ENCODE data around the gene KLHL2.
A peak's percentile ranks its signal among the peaks of the same experiment; 100 is the strongest.

KLHL2 gene

DNA sequence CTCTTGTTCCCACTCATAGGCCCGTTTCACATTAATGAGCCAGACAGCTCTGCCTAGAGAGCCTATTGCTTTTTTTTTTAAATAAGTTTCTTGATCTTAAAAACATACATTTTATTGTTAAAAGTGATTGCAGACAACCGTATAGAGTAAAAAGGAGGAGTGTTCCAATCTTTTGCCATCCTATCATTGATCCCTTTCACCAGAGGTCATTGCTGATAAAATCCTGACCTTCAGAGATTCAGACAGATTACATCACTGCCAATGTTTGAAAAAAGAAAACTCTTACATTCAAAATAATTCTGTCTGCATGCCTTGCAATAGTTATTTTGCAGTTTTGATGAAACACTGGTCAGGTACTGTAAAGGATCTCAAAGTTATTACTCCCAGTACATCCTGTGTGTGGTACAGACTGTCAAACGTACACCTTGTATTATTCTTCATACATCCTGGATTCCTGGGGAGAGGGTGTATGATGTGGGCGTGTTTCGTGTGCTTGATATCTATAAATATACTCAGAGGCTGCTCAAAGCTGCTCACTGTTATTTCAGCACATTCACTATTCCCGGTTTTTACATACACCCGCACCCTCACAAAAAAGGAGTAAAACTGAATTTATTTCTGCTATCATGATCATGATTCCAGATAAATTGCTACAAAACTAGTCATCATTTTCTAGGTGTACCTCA, 15.4 kb upstream of the KLHL2 start:
- Mint-ChIP-seq H3K4me1 (ENCODE audit: low read depth) (peaks cover 32% of the 10 kb centered on the region), H3K36me3 (ENCODE audit: low read depth) (no peaks in the 10 kb centered on the region), H3K4me3 (no peak overlapping the region), H3K9me3 (no peaks in the 10 kb centered on the region), H3K27ac (peak overlapping the region; percentile 82), H3K27me3 (no peaks in the 10 kb centered on the region)
- no peak for DNase-seq

DNA sequence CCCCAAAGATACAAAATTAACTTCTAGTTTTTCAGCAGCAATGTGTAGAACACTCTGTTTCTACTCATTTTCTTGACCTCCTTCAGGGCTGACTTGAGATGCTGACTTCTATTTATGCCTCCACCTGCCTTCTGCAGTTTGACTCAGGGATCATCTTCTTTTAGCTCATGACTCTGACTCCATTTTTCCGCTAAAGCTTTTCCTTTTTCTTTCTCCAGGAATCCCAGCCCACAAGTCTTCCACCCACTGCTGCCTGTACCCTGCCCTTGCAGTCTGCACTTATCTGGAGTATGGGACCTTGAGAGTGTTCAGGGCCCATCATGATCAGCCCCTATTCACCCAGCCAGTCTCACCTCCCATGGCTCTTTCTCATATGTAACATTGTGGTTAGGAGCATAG, 14.9 kb upstream of the KLHL2 start:
- no peaks in the 10 kb centered on the region for H3K9me3 Mint-ChIP-seq
- H3K4me3 Mint-ChIP-seq: no peak overlapping the region
- H3K4me1 Mint-ChIP-seq (ENCODE audit: low read depth): peaks cover 32% of the 10 kb centered on the region
- no peaks in the 10 kb centered on the region for H3K27me3 Mint-ChIP-seq
- no peak overlapping the region for H3K27ac Mint-ChIP-seq
- DNase-seq: no peak
- no peaks in the 10 kb centered on the region for H3K36me3 Mint-ChIP-seq (ENCODE audit: low read depth)

DNA sequence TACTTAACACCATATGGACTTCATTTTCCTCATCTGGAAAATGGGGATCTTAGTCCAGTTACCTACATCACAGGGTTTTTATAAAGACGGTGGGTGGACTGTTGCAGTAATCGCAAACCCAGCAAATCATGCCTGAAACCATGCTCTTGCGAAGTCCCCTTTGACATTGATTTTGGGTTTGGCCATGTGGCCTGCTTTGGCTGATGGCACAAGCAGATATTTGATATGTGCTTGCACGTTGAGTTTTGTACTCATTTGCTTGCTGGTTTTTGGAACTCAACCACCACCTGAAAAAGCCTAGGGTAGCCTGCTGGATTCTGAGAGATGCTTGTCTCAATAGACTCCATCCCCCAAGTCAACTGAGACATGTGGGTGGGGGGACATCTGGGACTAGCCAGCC, 14.4 kb upstream of the KLHL2 start:
- H3K4me3 Mint-ChIP-seq: no peak overlapping the region
- no peak overlapping the region for H3K27ac Mint-ChIP-seq
- H3K27me3 Mint-ChIP-seq: no peaks in the 10 kb centered on the region
- H3K4me1 Mint-ChIP-seq (ENCODE audit: low read depth): peaks cover 36% of the 10 kb centered on the region
- H3K36me3 Mint-ChIP-seq (ENCODE audit: low read depth): no peaks in the 10 kb centered on the region
- no peaks in the 10 kb centered on the region for H3K9me3 Mint-ChIP-seq
- no peak for DNase-seq

DNA sequence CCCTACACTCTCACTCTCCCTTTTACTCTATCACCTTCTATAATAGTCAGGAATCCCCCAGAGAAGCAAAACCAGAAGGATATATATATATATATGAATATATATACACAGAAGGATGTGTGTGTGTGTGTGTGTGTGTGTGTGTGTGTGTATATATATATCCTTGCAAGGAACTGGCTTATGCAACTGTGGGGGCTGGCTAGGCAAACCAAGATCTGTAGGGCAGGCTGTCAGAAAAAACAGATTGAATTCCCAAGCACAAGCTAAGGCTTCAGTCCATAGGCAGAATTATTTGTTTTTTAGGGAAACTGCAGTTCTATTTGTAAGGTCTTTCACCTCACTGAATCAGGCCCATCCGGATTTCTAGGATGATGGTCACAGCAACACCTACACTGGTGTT, 13.0 kb upstream of the KLHL2 start:
- no peak for DNase-seq
- Mint-ChIP-seq H3K4me3 (no peak overlapping the region), H3K27ac (no peak overlapping the region), H3K36me3 (ENCODE audit: low read depth) (no peaks in the 10 kb centered on the region), H3K9me3 (no peaks in the 10 kb centered on the region), H3K4me1 (ENCODE audit: low read depth) (peaks cover 48% of the 10 kb centered on the region), H3K27me3 (no peaks in the 10 kb centered on the region)

GRCh38 chr4:165198329-165198728, 9.0 kb upstream of the KLHL2 start:
- H3K27ac Mint-ChIP-seq: no peak overlapping the region
- H3K9me3 Mint-ChIP-seq: no peaks in the 10 kb centered on the region
- no peaks in the 10 kb centered on the region for H3K36me3 Mint-ChIP-seq (ENCODE audit: low read depth)
- H3K4me3 Mint-ChIP-seq: no peak overlapping the region
- H3K27me3 Mint-ChIP-seq: no peaks in the 10 kb centered on the region
- H3K4me1 Mint-ChIP-seq (ENCODE audit: low read depth): peaks cover 22% of the 10 kb centered on the region
- no peak for DNase-seq

DNA sequence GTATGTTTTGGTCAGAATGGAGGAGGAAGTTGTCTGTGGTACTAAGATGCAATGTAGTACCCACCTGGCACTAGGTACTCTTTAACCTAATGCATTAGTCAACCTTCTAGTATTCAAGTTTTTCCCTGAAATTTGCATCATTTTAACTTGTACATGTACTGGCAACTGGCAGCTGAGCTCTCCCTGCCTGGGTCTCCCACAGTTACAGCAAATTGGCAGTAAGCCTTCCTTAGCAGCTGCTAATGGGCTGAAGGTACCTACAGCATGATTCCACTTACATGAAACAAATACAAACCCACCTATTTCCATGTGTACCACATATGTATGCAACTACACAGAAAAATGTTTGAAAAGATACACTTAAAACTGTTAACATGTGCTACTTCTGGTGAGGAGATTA, 8.1 kb upstream of the KLHL2 start:
- H3K4me3 Mint-ChIP-seq: no peak overlapping the region
- H3K27ac Mint-ChIP-seq: no peak overlapping the region
- H3K27me3 Mint-ChIP-seq: no peaks in the 10 kb centered on the region
- H3K9me3 Mint-ChIP-seq: no peaks in the 10 kb centered on the region
- H3K36me3 Mint-ChIP-seq (ENCODE audit: low read depth): no peaks in the 10 kb centered on the region
- H3K4me1 Mint-ChIP-seq (ENCODE audit: low read depth): peaks cover 31% of the 10 kb centered on the region
- no peak for DNase-seq

DNA sequence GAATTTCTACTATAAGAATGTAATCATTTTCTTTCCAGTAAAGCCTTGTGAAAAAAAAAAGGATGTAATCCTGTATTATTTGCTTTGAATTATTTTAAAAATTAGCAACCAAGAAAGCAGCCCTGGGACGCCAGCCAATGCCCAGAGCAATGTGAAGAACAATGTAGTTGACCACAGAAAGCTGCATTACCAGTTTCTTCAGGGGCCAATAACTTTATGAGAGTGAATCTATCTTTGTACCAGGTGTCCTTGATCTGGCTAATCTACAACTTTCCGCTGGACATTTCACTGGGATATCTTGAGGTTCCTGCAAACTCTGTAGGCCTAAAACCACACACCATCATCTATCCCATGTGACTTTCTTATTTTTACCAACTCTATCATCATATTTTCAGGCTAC, 7.6 kb upstream of the KLHL2 start:
- no peak for DNase-seq
- H3K27me3 Mint-ChIP-seq: no peaks in the 10 kb centered on the region
- H3K4me3 Mint-ChIP-seq: no peak overlapping the region
- H3K4me1 Mint-ChIP-seq (ENCODE audit: low read depth): peaks cover 35% of the 10 kb centered on the region
- no peak overlapping the region for H3K27ac Mint-ChIP-seq
- H3K36me3 Mint-ChIP-seq (ENCODE audit: low read depth): no peaks in the 10 kb centered on the region
- H3K9me3 Mint-ChIP-seq: no peaks in the 10 kb centered on the region

GRCh38 chr4:165201806-165202205, 5.6 kb upstream of the KLHL2 start:
- Mint-ChIP-seq H3K36me3 (ENCODE audit: low read depth) (no peaks in the 10 kb centered on the region), H3K27me3 (no peaks in the 10 kb centered on the region), H3K9me3 (no peaks in the 10 kb centered on the region), H3K4me3 (no peak overlapping the region), H3K27ac (no peak overlapping the region), H3K4me1 (ENCODE audit: low read depth) (peaks cover 52% of the 10 kb centered on the region)
- DNase-seq: no peak

DNA sequence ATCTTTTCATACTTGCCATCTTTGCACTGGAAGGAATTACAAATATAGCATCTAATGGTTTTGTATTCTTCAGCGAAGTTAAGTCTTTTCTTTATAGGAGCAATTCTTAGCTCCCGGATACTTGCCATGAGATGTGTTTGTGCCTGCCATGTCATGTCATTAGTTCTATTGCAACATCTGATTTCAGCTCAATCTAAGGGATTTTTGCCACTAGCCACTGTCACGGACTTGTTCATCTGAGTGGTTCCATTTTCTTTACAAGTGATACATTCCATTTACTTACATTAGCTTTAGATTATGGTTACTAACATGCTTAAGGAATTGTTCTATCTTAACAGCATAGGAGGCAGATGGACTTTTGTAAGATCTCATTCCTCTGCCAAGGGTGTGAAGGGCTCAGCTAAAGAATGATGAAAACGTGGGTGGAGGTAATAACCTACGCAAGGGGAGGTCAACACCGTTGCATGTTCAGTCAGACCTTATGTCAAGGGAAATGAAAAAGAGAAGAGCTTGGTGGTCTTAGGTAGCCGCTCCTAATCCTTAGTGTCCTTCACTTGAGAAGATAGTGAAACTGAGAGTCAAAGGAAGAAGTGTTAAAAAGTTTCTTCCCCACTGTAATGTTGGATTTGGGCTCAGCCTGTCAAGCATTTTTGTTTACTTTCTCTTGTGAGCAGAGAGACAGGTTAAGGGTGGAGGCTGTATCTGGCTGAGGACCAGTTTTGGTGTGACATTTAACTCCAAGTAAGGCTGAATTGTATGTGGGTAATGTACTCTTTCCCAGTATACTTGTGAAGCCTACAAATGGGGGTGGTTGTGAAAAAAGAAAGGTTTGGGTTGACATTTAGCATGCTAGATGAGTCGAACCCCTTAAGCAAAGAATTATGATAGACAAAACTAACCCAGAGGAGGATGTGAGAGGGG, 3.6 kb upstream of the KLHL2 start:
- Mint-ChIP-seq H3K27ac (peak overlapping the region; percentile 79), H3K36me3 (ENCODE audit: low read depth) (peaks cover 6% of the 10 kb centered on the region), H3K9me3 (no peaks in the 10 kb centered on the region), H3K4me1 (ENCODE audit: low read depth) (peaks cover 48% of the 10 kb centered on the region), H3K27me3 (no peaks in the 10 kb centered on the region), H3K4me3 (peak overlapping the region; percentile 59)
- no peak for DNase-seq

GRCh38 chr4:165204462-165204830, 2.9 kb upstream of the KLHL2 start:
- no peak for DNase-seq
- peak overlapping the region; percentile 59 for H3K4me3 Mint-ChIP-seq

GRCh38 chr4:165207016-165207430, 338 bp upstream of the KLHL2 start:
- Mint-ChIP-seq H3K27me3 (no peaks in the 10 kb centered on the region), H3K4me3 (peak overlapping the region; percentile 85), H3K27ac (peak overlapping the region; percentile 69), H3K4me1 (ENCODE audit: low read depth) (peaks cover 66% of the 10 kb centered on the region), H3K36me3 (ENCODE audit: low read depth) (peaks cover 9% of the 10 kb centered on the region), H3K9me3 (no peaks in the 10 kb centered on the region)
- DNase-seq: no peak

More at GRCh38 chr4:165204462-165204830, 2.9 kb upstream of the KLHL2 start:
- Mint-ChIP-seq H3K27ac (peak overlapping the region; percentile 79), H3K36me3 (ENCODE audit: low read depth) (peaks cover 6% of the 10 kb centered on the region), H3K27me3 (no peaks in the 10 kb centered on the region), H3K4me1 (ENCODE audit: low read depth) (peaks cover 48% of the 10 kb centered on the region), H3K9me3 (no peaks in the 10 kb centered on the region)

DNA sequence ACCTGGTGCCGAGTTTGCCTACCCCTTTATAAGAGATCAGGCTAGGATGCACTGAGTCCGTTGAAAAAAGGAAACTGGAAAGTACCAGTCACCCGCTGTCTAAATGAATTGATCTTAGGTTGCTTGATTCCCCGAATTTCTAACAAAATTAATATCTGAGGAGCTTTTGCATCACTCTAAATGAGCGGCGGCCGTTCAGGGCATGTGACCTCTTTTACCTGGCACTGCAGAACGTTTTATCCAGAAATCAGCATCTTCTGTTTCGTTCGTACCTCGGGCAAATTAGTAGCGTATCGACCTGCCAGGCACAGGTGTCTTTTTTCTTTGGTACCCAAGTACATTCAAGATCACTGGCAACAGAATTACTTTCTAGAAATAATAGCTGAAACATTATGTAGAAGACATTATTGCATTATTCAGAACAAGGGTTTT, 876 bp downstream of the KLHL2 start:
- Mint-ChIP-seq H3K27me3 (no peaks in the 10 kb centered on the region), H3K9me3 (no peaks in the 10 kb centered on the region), H3K36me3 (ENCODE audit: low read depth) (peaks cover 9% of the 10 kb centered on the region), H3K4me3 (peak overlapping the region; percentile 86), H3K4me1 (ENCODE audit: low read depth) (peaks cover 77% of the 10 kb centered on the region), H3K27ac (peak overlapping the region; percentile 92)
- no peak for DNase-seq

GRCh38 chr4:165208741-165209388, 1.5 kb downstream of the KLHL2 start:
- DNase-seq: no peak
- no peaks in the 10 kb centered on the region for H3K9me3 Mint-ChIP-seq
- peak overlapping the region; percentile 92 for H3K27ac Mint-ChIP-seq
- H3K36me3 Mint-ChIP-seq (ENCODE audit: low read depth): peaks cover 9% of the 10 kb centered on the region
- H3K4me3 Mint-ChIP-seq: peak overlapping the region; percentile 86
- peaks cover 78% of the 10 kb centered on the region for H3K4me1 Mint-ChIP-seq (ENCODE audit: low read depth)
- H3K27me3 Mint-ChIP-seq: no peaks in the 10 kb centered on the region

GRCh38 chr4:165209796-165210195, 2.4 kb downstream of the KLHL2 start:
- H3K27me3 Mint-ChIP-seq: no peaks in the 10 kb centered on the region
- H3K27ac Mint-ChIP-seq: no peak overlapping the region
- H3K4me1 Mint-ChIP-seq (ENCODE audit: low read depth): peaks cover 76% of the 10 kb centered on the region
- no peak for DNase-seq
- H3K4me3 Mint-ChIP-seq: no peak overlapping the region
- peaks cover 9% of the 10 kb centered on the region for H3K36me3 Mint-ChIP-seq (ENCODE audit: low read depth)
- H3K9me3 Mint-ChIP-seq: no peaks in the 10 kb centered on the region

GRCh38 chr4:165210566-165210965, 3.2 kb downstream of the KLHL2 start:
- no peak overlapping the region for H3K4me3 Mint-ChIP-seq
- H3K27ac Mint-ChIP-seq: no peak overlapping the region
- no peak for DNase-seq
- peaks cover 76% of the 10 kb centered on the region for H3K4me1 Mint-ChIP-seq (ENCODE audit: low read depth)
- H3K36me3 Mint-ChIP-seq (ENCODE audit: low read depth): peaks cover 10% of the 10 kb centered on the region
- no peaks in the 10 kb centered on the region for H3K27me3 Mint-ChIP-seq
- no peaks in the 10 kb centered on the region for H3K9me3 Mint-ChIP-seq
